Brain microvascular endothelial cell (primary cell): ENCODE measurements around the gene AUTS2.
A peak's percentile ranks its signal among the peaks of the same experiment; 100 is the strongest.

ENCODE experiments used
- DNase-seq: peaks from one replicate; pipeline ENCODE4 v3.0.0-alpha.2; 2020
- H3K27ac ChIP-seq: fragments of 250-450 bp; sonication (Bioruptor Pico); 2 replicates; pipeline ENCODE4 v1.5.1; 2020; ENCODE audit warnings: mild to moderate bottlenecking, moderate library complexity
- H3K27me3 ChIP-seq: fragments of 250-450 bp; sonication (Bioruptor Pico); replicated peaks from 2 replicates; pipeline ENCODE4 v1.5.1; 2020; ENCODE audit warnings: mild to moderate bottlenecking
- H3K36me3 ChIP-seq: fragments of 250-450 bp; sonication (Bioruptor Pico); replicated peaks from 2 replicates; pipeline ENCODE4 v1.5.1; 2020; ENCODE audit warnings: mild to moderate bottlenecking
- H3K4me3 ChIP-seq: 2 replicates; pipeline ENCODE4 v1.5.1; 2011; ENCODE audit warnings: low read depth, mild to moderate bottlenecking, control low read depth, low read length, moderate library complexity
- in situ Hi-C: cut with HindIII; loops from 2 replicates; pipeline ENCODE4 v1.10.0; 2017; ENCODE audit warnings: low sequenced_read_pairs, low pct_ligation_motif_present
- TF ChIP-seq, protein P1 (sequence below): IDR thresholded peaks from 2 replicates; pipeline ENCODE4 v1.5.1; 2011; ENCODE audit warnings: low read depth, mild to moderate bottlenecking, moderate library complexity, low read length, control low read depth, inconsistent platforms; ENCODE audit errors: missing control alignments

The AUTS2 gene

DNA sequence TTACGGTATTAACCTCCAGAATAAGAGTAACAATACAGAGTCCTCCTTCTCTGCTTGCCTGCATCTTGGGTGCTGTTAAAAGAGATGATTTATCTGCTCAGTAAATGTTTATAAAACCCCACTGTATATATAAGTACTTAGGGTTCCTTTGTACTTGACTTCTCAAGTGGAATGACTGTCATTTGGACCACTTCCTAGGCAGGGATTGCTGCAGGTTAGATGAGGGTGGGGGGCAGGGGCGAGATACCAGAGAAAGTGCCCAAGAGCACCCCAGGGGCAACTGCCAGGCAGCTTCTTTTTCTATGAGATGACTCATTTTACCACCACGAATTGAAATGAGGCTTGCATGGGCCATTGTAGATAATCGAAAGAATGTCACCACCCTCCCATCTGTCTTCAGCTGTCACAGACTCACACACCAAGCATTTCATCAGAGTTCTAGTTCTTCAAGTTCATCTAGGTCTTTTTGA lies 1111.8 kb downstream of the AUTS2 start:
- in situ Hi-C loops: no loop called here
- H3K4me3 ChIP-seq: no peak overlapping the region
- H3K36me3 ChIP-seq: no peaks in the 10 kb centered on the region
- H3K27me3 ChIP-seq: no peaks in the 10 kb centered on the region
- peak; percentile 28 for DNase-seq
- no peak overlapping the region for H3K27ac ChIP-seq
- TF ChIP-seq, protein P1, sequence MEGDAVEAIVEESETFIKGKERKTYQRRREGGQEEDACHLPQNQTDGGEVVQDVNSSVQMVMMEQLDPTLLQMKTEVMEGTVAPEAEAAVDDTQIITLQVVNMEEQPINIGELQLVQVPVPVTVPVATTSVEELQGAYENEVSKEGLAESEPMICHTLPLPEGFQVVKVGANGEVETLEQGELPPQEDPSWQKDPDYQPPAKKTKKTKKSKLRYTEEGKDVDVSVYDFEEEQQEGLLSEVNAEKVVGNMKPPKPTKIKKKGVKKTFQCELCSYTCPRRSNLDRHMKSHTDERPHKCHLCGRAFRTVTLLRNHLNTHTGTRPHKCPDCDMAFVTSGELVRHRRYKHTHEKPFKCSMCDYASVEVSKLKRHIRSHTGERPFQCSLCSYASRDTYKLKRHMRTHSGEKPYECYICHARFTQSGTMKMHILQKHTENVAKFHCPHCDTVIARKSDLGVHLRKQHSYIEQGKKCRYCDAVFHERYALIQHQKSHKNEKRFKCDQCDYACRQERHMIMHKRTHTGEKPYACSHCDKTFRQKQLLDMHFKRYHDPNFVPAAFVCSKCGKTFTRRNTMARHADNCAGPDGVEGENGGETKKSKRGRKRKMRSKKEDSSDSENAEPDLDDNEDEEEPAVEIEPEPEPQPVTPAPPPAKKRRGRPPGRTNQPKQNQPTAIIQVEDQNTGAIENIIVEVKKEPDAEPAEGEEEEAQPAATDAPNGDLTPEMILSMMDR: no peak

DNA sequence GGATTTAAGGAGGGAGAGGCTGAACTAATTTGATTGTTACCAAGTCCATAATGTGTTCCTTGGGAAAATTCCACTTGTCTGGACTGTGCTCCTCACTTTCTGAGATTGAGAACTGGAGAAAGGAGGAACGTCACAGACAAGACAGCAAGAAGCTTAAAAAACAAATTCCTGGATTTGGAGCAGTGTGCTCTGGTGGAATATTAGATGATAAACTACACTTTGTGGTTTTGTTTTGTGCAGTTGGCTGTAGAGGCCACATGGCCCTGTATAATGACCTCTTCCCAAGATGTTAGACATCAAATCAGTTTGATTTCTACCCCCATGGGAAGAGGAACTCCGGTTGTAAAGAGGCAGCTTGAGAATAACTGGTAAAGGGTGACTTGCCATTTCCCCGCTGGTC lies 1112.4 kb downstream of the AUTS2 start:
- H3K27ac ChIP-seq: no peak overlapping the region
- no peaks in the 10 kb centered on the region for H3K27me3 ChIP-seq
- TF ChIP-seq, protein P1: no peak
- in situ Hi-C loops: no loop called here
- no peak for DNase-seq
- H3K36me3 ChIP-seq: no peaks in the 10 kb centered on the region
- H3K4me3 ChIP-seq: no peak overlapping the region

DNA sequence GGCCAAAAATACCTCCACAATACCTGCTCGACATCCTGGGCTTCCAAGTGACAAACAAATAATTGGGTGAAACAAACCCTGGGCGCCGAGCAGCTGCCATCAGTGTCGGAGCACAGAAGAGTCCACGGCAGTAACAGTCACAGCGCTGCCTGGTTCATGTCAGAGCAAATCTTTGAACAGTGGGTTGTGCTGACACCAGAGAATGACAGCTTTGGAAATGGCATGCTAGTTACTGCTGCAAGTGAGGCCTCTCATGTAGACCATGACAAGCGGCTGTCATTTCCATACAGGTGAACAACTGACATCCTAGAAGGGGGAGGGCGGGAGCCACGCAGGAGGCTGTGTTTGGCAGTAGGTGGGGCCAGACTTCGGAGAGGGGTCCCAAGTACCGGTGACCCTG lies 1113.2 kb downstream of the AUTS2 start:
- H3K36me3 ChIP-seq: no peaks in the 10 kb centered on the region
- TF ChIP-seq, protein P1: no peak
- no peak for DNase-seq
- H3K27me3 ChIP-seq: no peaks in the 10 kb centered on the region
- in situ Hi-C loops: no loop called here
- no peak overlapping the region for H3K27ac ChIP-seq
- no peak overlapping the region for H3K4me3 ChIP-seq

DNA sequence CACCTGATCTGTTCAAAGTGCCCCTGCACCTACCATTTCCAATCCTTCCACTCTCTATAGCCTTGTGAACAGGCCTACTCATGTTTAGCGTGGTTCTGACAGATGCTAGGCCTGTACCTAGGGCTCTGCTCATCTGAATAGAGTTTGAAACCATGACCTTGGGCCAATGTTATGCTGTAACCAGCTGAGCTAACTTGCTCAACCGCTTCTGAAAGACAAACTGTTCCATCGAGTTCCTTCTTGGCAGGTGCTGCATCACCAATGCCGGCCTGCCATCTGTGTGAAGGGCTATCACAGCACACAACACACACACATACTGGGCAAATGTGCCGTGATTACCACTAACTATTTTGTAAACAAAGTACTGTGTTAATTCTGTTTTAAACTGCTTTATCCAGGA lies 1114.7 kb downstream of the AUTS2 start:
- in situ Hi-C loops: no loop called here
- TF ChIP-seq, protein P1: no peak
- Histone ChIP-seq H3K27me3 (no peaks in the 10 kb centered on the region), H3K27ac (no peak overlapping the region), H3K4me3 (no peak overlapping the region), H3K36me3 (no peaks in the 10 kb centered on the region)
- no peak for DNase-seq

GRCh38 chr7:70714506-70715038 lies 1116.3 kb downstream of the AUTS2 start:
- Histone ChIP-seq H3K27me3 (no peaks in the 10 kb centered on the region), H3K27ac (no peak overlapping the region), H3K36me3 (no peaks in the 10 kb centered on the region), H3K4me3 (no peak overlapping the region)
- in situ Hi-C loops: no loop called here
- TF ChIP-seq, protein P1: no peak
- DNase-seq: no peak
